T-cell (primary cell): ENCODE measurements around the gene EIF4G1. TPM values are rescaled to one million over a fixed set of nuclear protein-coding genes. Genes with fewer than 3 reads are reported as not detected.
A peak's percentile ranks its signal among the peaks of the same experiment; 100 is the strongest.

Experiments used
- ATAC-seq, 4 experiments: fragments of 200-7000 bp in 3 of 4; fragments of 150-1000 bp in 1 of 4; cut with Tn5 transposase; replicated peaks in 1 of 4; 1 replicate in 3 of 4; 2 replicates in 1 of 4; pipeline ENCODE4 v1.10.0; 2021; ENCODE audit warnings: moderate library complexity in 3 of 4, mild to moderate bottlenecking in 2 of 4, moderate number of reproducible peaks in 1 of 4
- CTCF ChIA-PET, 2 donors: fragments of 300-600 bp; sonication (Branson Sonifier 250); formaldehyde crosslinking; loops; one replicate each; lab custom pipeline; 2022; ENCODE audit warnings: antibody characterized with exemption in 2 of 2; lab: Charles Lee
- POLR2A ChIA-PET, 2 donors: fragments of 300-600 bp; sonication (Branson Sonifier 250); formaldehyde crosslinking; loops; one replicate each; lab custom pipeline; 2022; ENCODE audit warnings: antibody characterized with exemption in 2 of 2; lab: Charles Lee
- DNase-seq, 35 experiments: peaks; one replicate each; pipeline versions ENCODE4 v3.0.0 to v3.0.0-alpha.2; 2013 to 2023
- H3K27ac ChIP-seq: one replicate; pipeline ENCODE4 v1.5.1; 2013; ENCODE audit warnings: low read length
- H3K27me3 ChIP-seq, 2 experiments: replicated peaks in 1 of 2; 1 replicate in 1 of 2; 2 replicates in 1 of 2; pipeline versions ENCODE4 v1.6.1 to v1.7.0; 2013; ENCODE audit warnings: low read length in 1 of 2, mixed read lengths in 1 of 2; ENCODE audit not compliant: control insufficient read depth in 2 of 2, insufficient read depth in 2 of 2; ENCODE audit errors: extremely low read depth in 1 of 2
- H3K36me3 ChIP-seq, 2 donors: 1 replicate in 1 of 2; 2 replicates in 1 of 2; pipeline versions ENCODE4 v1.6.1 to v1.7.0; 2013; ENCODE audit warnings: low read length in 1 of 2; ENCODE audit not compliant: control insufficient read depth in 2 of 2, insufficient read depth in 1 of 2; ENCODE audit errors: extremely low read depth in 1 of 2
- H3K4me1 ChIP-seq, 2 experiments: 1 replicate in 1 of 2; 2 replicates in 1 of 2; pipeline versions ENCODE4 v1.6.1 to v1.7.0; 2013; ENCODE audit warnings: low read length in 2 of 2, mixed read lengths in 1 of 2; ENCODE audit not compliant: insufficient read depth in 2 of 2, control insufficient read depth in 1 of 2; ENCODE audit errors: extremely low read depth in 1 of 2
- H3K4me3 ChIP-seq, 2 donors: 1 replicate in 1 of 2; 2 replicates in 1 of 2; pipeline versions ENCODE4 v1.5.1 to v1.7.0; 2013; ENCODE audit warnings: mild to moderate bottlenecking in 2 of 2, low read length in 1 of 2, moderate library complexity in 1 of 2; ENCODE audit not compliant: control insufficient read depth in 1 of 2; ENCODE audit errors: extremely low read depth in 1 of 2
- H3K9me3 ChIP-seq: 2 replicates; pipeline ENCODE4 v1.7.0; 2013
- H3K27ac Mint-ChIP-seq, 2 donors: one replicate each; pipeline ENCODE4 v1.8.0; 2020 to 2021; ENCODE audit warnings: mild to moderate bottlenecking in 2 of 2, mixed read lengths in 2 of 2
- H3K27me3 Mint-ChIP-seq, 2 donors: one replicate each; pipeline ENCODE4 v1.8.0; 2021 to 2022; ENCODE audit warnings: mixed read lengths in 2 of 2
- H3K36me3 Mint-ChIP-seq: one replicate; pipeline ENCODE4 v1.8.0; 2021; ENCODE audit warnings: mixed read lengths
- H3K4me1 Mint-ChIP-seq, 3 donors: one replicate each; pipeline ENCODE4 v1.8.0; 2020 to 2022; ENCODE audit warnings: mixed read lengths in 3 of 3, mild to moderate bottlenecking in 1 of 3
- H3K4me3 Mint-ChIP-seq, 3 donors: one replicate each; pipeline ENCODE4 v1.8.0; 2020 to 2022; ENCODE audit warnings: mild to moderate bottlenecking in 3 of 3, mixed read lengths in 3 of 3, moderate library complexity in 3 of 3
- H3K9me3 Mint-ChIP-seq, 3 donors: one replicate each; pipeline ENCODE4 v1.8.0; 2020 to 2022; ENCODE audit warnings: mixed read lengths in 3 of 3
- WGBS: methylation state at CpG from one replicate; pipeline ENCODE4 v1.1.5; 2013; ENCODE audit warnings: missing lambda C conversion rate; ENCODE audit not compliant: insufficient coverage; 5-methylcytosine and 5-hydroxymethylcytosine counted together
- total RNA-seq, 35 experiments: library from RNA in 6 of 35; stranded (reverse) in 6 of 35; fragments of 120-200 nt in 1 of 35; gene quantifications; one replicate each; pipeline versions ENCODE4 v1.2.1 to v1.2.4 and lab custom pipeline; 2013 to 2026

The EIF4G1 gene
- total RNA-seq, 5 donors from 2014 or later (not counting 1 experiment from before 2014, with no cell fraction given) = 232 to 290 (median 271) TPM

- WGBS = 94% methylated on average over 6 of the region's 12 CpGs
- CTCF ChIA-PET = interaction anchor here (0.6 kb wide), 2 partner anchors 13 to 93 kb away, joined by 3 read pairs; no protein-coding TSS in a partner anchor
- Histone ChIP-seq H3K4me1 (peaks cover 0 to 27% of the 10 kb centered on the region in 2 experiments), H3K27me3 (peaks cover 0 to 3% of the 10 kb centered on the region in 2 experiments), H3K9me3 (no peaks in the 10 kb centered on the region), H3K4me3 (no peak overlapping the region), H3K27ac (no peak overlapping the region), H3K36me3 (no peaks in the 10 kb centered on the region)
- Mint-ChIP-seq H3K4me3 (no peak overlapping the region), H3K27me3 (no peaks in the 10 kb centered on the region), H3K27ac (no peak overlapping the region), H3K36me3 (no peaks in the 10 kb centered on the region), H3K4me1 (peaks cover 8 to 18% (median 11%) of the 10 kb centered on the region in 3 donors), H3K9me3 (no peaks in the 10 kb centered on the region)
- ATAC-seq = no peak
- no peak for DNase-seq
- POLR2A ChIA-PET = no interaction called here
Observed at GRCh38 chr3:184358124-184358767, 43.8 kb downstream of the EIF4G1 start.

GRCh38 chr3:184358921-184359350, 44.5 kb downstream of the EIF4G1 start:
- no peaks in the 10 kb centered on the region for H3K9me3 ChIP-seq
- WGBS = 92% methylated on average over 9 of the region's 14 CpGs

GRCh38 chr3:184359610-184360009, 45.2 kb downstream of the EIF4G1 start:
- Mint-ChIP-seq H3K9me3 (no peaks in the 10 kb centered on the region), H3K4me1 (peaks cover 17 to 31% (median 18%) of the 10 kb centered on the region in 3 donors), H3K4me3 (peak overlapping the region in 1 of 3 donors; percentile 80), H3K27ac (no peak overlapping the region), H3K27me3 (no peaks in the 10 kb centered on the region), H3K36me3 (peaks cover 1% of the 10 kb centered on the region)
- ATAC-seq (no peak), DNase-seq (no peak)
- no peaks in the 10 kb centered on the region for H3K9me3 ChIP-seq
- no peaks in the 10 kb centered on the region for H3K36me3 ChIP-seq
- H3K27me3 ChIP-seq = no peaks in the 10 kb centered on the region
- POLR2A ChIA-PET = no interaction called here
- H3K4me1 ChIP-seq = peaks cover 4 to 30% of the 10 kb centered on the region in 2 experiments
- 95% methylated on average over 7 of the region's 9 CpGs for WGBS
- no peak overlapping the region for H3K4me3 ChIP-seq
- H3K27ac ChIP-seq = no peak overlapping the region
- CTCF ChIA-PET = no interaction called here

More at GRCh38 chr3:184358921-184359350, 44.5 kb downstream of the EIF4G1 start:
- no peak overlapping the region for H3K27ac ChIP-seq
- no peak overlapping the region for H3K27ac Mint-ChIP-seq
- ATAC-seq = no peak
- ChIA-PET POLR2A (no interaction called here), CTCF (interaction anchor here in 1 of 2 donors (0.6 kb wide), 1 partner anchor 12 kb away, joined by 3 read pairs; no protein-coding TSS in a partner anchor)
- no peak overlapping the region for H3K4me3 ChIP-seq
- no peaks in the 10 kb centered on the region for H3K9me3 Mint-ChIP-seq
- DNase-seq = no peak
- peaks cover 12 to 25% (median 15%) of the 10 kb centered on the region in 3 donors for H3K4me1 Mint-ChIP-seq
- no peaks in the 10 kb centered on the region for H3K36me3 Mint-ChIP-seq
- no peaks in the 10 kb centered on the region for H3K27me3 ChIP-seq
- no peaks in the 10 kb centered on the region for H3K36me3 ChIP-seq
- H3K4me1 ChIP-seq = peaks cover 1 to 32% of the 10 kb centered on the region in 2 experiments
- H3K27me3 Mint-ChIP-seq = no peaks in the 10 kb centered on the region
- peak overlapping the region in 1 of 3 donors; percentile 43 for H3K4me3 Mint-ChIP-seq

GRCh38 chr3:184360070-184360928, 45.9 kb downstream of the EIF4G1 start:
- H3K27ac ChIP-seq = no peak overlapping the region
- H3K9me3 ChIP-seq = no peaks in the 10 kb centered on the region
- H3K27ac Mint-ChIP-seq = peak overlapping the region; percentile 34 to 66
- H3K36me3 Mint-ChIP-seq = peaks cover 8% of the 10 kb centered on the region
- no peak for DNase-seq
- peaks cover 24 to 38% (median 24%) of the 10 kb centered on the region in 3 donors for H3K4me1 Mint-ChIP-seq
- no peak for ATAC-seq
- no peaks in the 10 kb centered on the region for H3K9me3 Mint-ChIP-seq
- peak overlapping the region; percentile 74 to 84 (median 80) for H3K4me3 Mint-ChIP-seq
- WGBS = 88% methylated on average over 9 of the region's 12 CpGs
- H3K4me1 ChIP-seq = peaks cover 4 to 29% of the 10 kb centered on the region in 2 experiments
- no peaks in the 10 kb centered on the region for H3K36me3 ChIP-seq
- H3K4me3 ChIP-seq = no peak overlapping the region
- no peaks in the 10 kb centered on the region for H3K27me3 ChIP-seq
- CTCF ChIA-PET = interaction anchor here in 1 of 2 donors (0.6 kb wide), 1 partner anchor 151 kb away, joined by 3 read pairs; no protein-coding TSS in a partner anchor
- POLR2A ChIA-PET = no interaction called here
- no peaks in the 10 kb centered on the region for H3K27me3 Mint-ChIP-seq

GRCh38 chr3:184360929-184361531, 46.6 kb downstream of the EIF4G1 start:
- peak overlapping the region; percentile 74 to 84 (median 80) for H3K4me3 Mint-ChIP-seq
- Histone ChIP-seq H3K27ac (no peak overlapping the region), H3K4me1 (peaks cover 4 to 29% of the 10 kb centered on the region in 2 experiments), H3K36me3 (no peaks in the 10 kb centered on the region), H3K9me3 (no peaks in the 10 kb centered on the region), H3K4me3 (peak overlapping the region; percentile 53 to 94), H3K27me3 (no peaks in the 10 kb centered on the region)
- ChIA-PET POLR2A (no interaction called here), CTCF (interaction anchor here in 1 of 2 donors (0.6 kb wide), 1 partner anchor 150 kb away, joined by 3 read pairs; no protein-coding TSS in a partner anchor)
- peak in 1 of 4 experiments; percentile 1 for ATAC-seq
- H3K27me3 Mint-ChIP-seq = no peaks in the 10 kb centered on the region
- H3K4me1 Mint-ChIP-seq = peaks cover 26 to 39% (median 26%) of the 10 kb centered on the region in 3 donors
- H3K9me3 Mint-ChIP-seq = no peaks in the 10 kb centered on the region
- WGBS = 14% methylated on average over 24 of the region's 24 CpGs
- peak overlapping the region; percentile 34 to 66 for H3K27ac Mint-ChIP-seq
- no peak for DNase-seq
- peaks cover 10% of the 10 kb centered on the region for H3K36me3 Mint-ChIP-seq

GRCh38 chr3:184361532-184361931, 47.1 kb downstream of the EIF4G1 start, which contains the start of the genes CLCN2 and POLR2H:
CLCN2 (minus strand) TSS chr3:184361605; CDS start chr3:184361479, 126 bp downstream.
POLR2H (plus strand) TSS chr3:184361710; CDS start chr3:184363493, 1,783 bp downstream.
- peak in 14 of 35 experiments; percentile 6 to 52 (median 30) for DNase-seq
- Mint-ChIP-seq H3K4me3 (peak within 1 kb of the TSS; percentile 86 to 98 (median 94)), H3K4me1 (peaks cover 26 to 39% (median 27%) of the 10 kb centered on the region in 3 donors), H3K36me3 (peaks cover 12% of the 10 kb centered on the region), H3K9me3 (no peaks in the 10 kb centered on the region), H3K27ac (peak within 1 kb of the TSS; percentile 93 to 94), H3K27me3 (no peaks in the 10 kb centered on the region)
- H3K9me3 ChIP-seq = no peaks in the 10 kb centered on the region
- ChIA-PET CTCF (no interaction called here), POLR2A (no interaction called here)
- peak within 1 kb of the TSS; percentile 76 to 94 for H3K4me3 ChIP-seq
- no peaks in the 10 kb centered on the region for H3K27me3 ChIP-seq
- H3K4me1 ChIP-seq = peaks cover 4 to 29% of the 10 kb centered on the region in 2 experiments
- ATAC-seq = peak; percentile 31 to 54 (median 48)
- WGBS = under 1% methylated on average over 56 of the region's 56 CpGs
- peak within 1 kb of the TSS; percentile 85 for H3K27ac ChIP-seq
- no peaks in the 10 kb centered on the region for H3K36me3 ChIP-seq
